ENCODE measurements around the gene CAMK2N1.
A peak's percentile ranks its signal among the peaks of the same experiment; 100 is the strongest.

CAMK2N1 gene

GRCh38 chr1:20485527-20486456 is at the start of gene CAMK2N1:
Gene CAMK2N1 (minus strand): TSS chr1:20486210. CDS start chr1:20485379, 831 bp downstream.
- Histone ChIP-seq H3K4me1 (ENCODE audit: low read length) (peaks cover 7% of the 10 kb centered on the region; the same call in 1 of the 2 replicates), H3K79me2 (ENCODE audit: low read length) (no peaks in the 10 kb centered on the region), H3K9me3 (ENCODE audit: insufficient read depth, low read length) (no peaks in the 10 kb centered on the region), H3K27me3 (ENCODE audit: low read depth, low read length) (peaks cover 21% of the 10 kb centered on the region), H3K4me3 (ENCODE audit: low read length) (peak within 1 kb of the TSS; percentile 93), H3K36me3 (replicated peaks; ENCODE audit: low read depth, low read length) (no peaks in the 10 kb centered on the region), H4K20me1 (ENCODE audit: insufficient read depth, low read length) (no peaks in the 10 kb centered on the region), H3K9ac (ENCODE audit: low read length) (peak within 1 kb of the TSS; percentile 85), H3K27ac (ENCODE audit: low read length) (no peak within 1 kb of the TSS), H3K4me2 (ENCODE audit: low read length) (peak within 1 kb of the TSS; percentile 77), H2AFZ (ENCODE audit: low read depth, low read length) (peak within 1 kb of the TSS; percentile 77)
- no peak for TF ChIP-seq EZH2phosphoT487 (IDR thresholded peaks at IDR 0.05; ENCODE audit: low read depth)

GRCh38 chr1:20534659-20535417 is 48.8 kb upstream of the CAMK2N1 start:
- Histone ChIP-seq H4K20me1 (ENCODE audit: insufficient read depth, low read length) (no peaks in the 10 kb centered on the region), H2AFZ (ENCODE audit: low read depth, low read length) (no peak overlapping the region), H3K79me2 (ENCODE audit: low read length) (no peaks in the 10 kb centered on the region), H3K4me2 (ENCODE audit: low read length) (no peak overlapping the region), H3K4me1 (ENCODE audit: low read length) (no peaks in the 10 kb centered on the region), H3K27me3 (ENCODE audit: low read depth, low read length) (peaks cover 1% of the 10 kb centered on the region; the same call in 1 of the 2 replicates), H3K36me3 (replicated peaks; ENCODE audit: low read depth, low read length) (no peaks in the 10 kb centered on the region), H3K27ac (ENCODE audit: low read length) (no peak overlapping the region), H3K9me3 (ENCODE audit: insufficient read depth, low read length) (no peaks in the 10 kb centered on the region), H3K9ac (ENCODE audit: low read length) (no peak overlapping the region), H3K4me3 (ENCODE audit: low read length) (no peak overlapping the region)
- no peak for TF ChIP-seq EZH2phosphoT487 (IDR thresholded peaks at IDR 0.05; ENCODE audit: low read depth)
- TF ChIP-seq CTCF (IDR thresholded peaks at IDR 0.05; ENCODE audit: low read depth, low read length): no peak

- no peak for TF ChIP-seq CTCF (IDR thresholded peaks at IDR 0.05; ENCODE audit: low read depth, low read length)
- no peak for TF ChIP-seq EZH2phosphoT487 (IDR thresholded peaks at IDR 0.05; ENCODE audit: low read depth)
- no peaks in the 10 kb centered on the region for H4K20me1 ChIP-seq (ENCODE audit: insufficient read depth, low read length)
- no peak overlapping the region for H3K27ac ChIP-seq (ENCODE audit: low read length)
- H3K4me1 ChIP-seq (ENCODE audit: low read length): no peaks in the 10 kb centered on the region
- H3K9ac ChIP-seq (ENCODE audit: low read length): no peak overlapping the region
- no peak overlapping the region for H2AFZ ChIP-seq (ENCODE audit: low read depth, low read length)
- peaks cover 10% of the 10 kb centered on the region for H3K27me3 ChIP-seq (ENCODE audit: low read depth, low read length)
- H3K9me3 ChIP-seq (ENCODE audit: insufficient read depth, low read length): no peaks in the 10 kb centered on the region
- H3K79me2 ChIP-seq (ENCODE audit: low read length): no peaks in the 10 kb centered on the region
- H3K4me2 ChIP-seq (ENCODE audit: low read length): no peak overlapping the region
- no peak overlapping the region for H3K4me3 ChIP-seq (ENCODE audit: low read length)
- H3K36me3 ChIP-seq (replicated peaks; ENCODE audit: low read depth, low read length): no peaks in the 10 kb centered on the region
Measured at GRCh38 chr1:20533635-20534034, 47.6 kb upstream of the CAMK2N1 start.

- Histone ChIP-seq H4K20me1 (ENCODE audit: insufficient read depth, low read length) (no peaks in the 10 kb centered on the region), H3K4me2 (ENCODE audit: low read length) (no peak overlapping the region), H3K9me3 (ENCODE audit: insufficient read depth, low read length) (no peaks in the 10 kb centered on the region), H3K4me1 (ENCODE audit: low read length) (no peaks in the 10 kb centered on the region), H3K4me3 (ENCODE audit: low read length) (no peak overlapping the region), H3K79me2 (ENCODE audit: low read length) (no peaks in the 10 kb centered on the region), H3K9ac (ENCODE audit: low read length) (no peak overlapping the region), H3K36me3 (replicated peaks; ENCODE audit: low read depth, low read length) (no peaks in the 10 kb centered on the region), H3K27ac (ENCODE audit: low read length) (no peak overlapping the region), H3K27me3 (ENCODE audit: low read depth, low read length) (peaks cover 10% of the 10 kb centered on the region), H2AFZ (ENCODE audit: low read depth, low read length) (no peak overlapping the region)
- TF ChIP-seq CTCF (IDR thresholded peaks at IDR 0.05; ENCODE audit: low read depth, low read length): no peak
- TF ChIP-seq EZH2phosphoT487 (IDR thresholded peaks at IDR 0.05; ENCODE audit: low read depth): no peak
Measured at GRCh38 chr1:20530901-20531300, 44.9 kb upstream of the CAMK2N1 start.

Measured in OCI-LY3 (cell line).